Germinal center (tissue), 1 donor: ENCODE results near the gene SLC39A13.
A peak's percentile ranks its signal among the peaks of the same experiment; 100 is the strongest.

ENCODE experiments used
- DNase-seq: peaks from one replicate; pipeline ENCODE4 v3.0.0; 2012; ENCODE audit warnings: mixed read lengths, low spot score

SLC39A13 gene

GRCh38 chr11:47453365-47453764 lies 45.0 kb downstream of the SLC39A13 start:
- no peak for DNase-seq

- peak; percentile 71 for DNase-seq
These were observed 45.9 kb downstream of the SLC39A13 start for GRCh38 chr11:47454258-47454671.

DNA sequence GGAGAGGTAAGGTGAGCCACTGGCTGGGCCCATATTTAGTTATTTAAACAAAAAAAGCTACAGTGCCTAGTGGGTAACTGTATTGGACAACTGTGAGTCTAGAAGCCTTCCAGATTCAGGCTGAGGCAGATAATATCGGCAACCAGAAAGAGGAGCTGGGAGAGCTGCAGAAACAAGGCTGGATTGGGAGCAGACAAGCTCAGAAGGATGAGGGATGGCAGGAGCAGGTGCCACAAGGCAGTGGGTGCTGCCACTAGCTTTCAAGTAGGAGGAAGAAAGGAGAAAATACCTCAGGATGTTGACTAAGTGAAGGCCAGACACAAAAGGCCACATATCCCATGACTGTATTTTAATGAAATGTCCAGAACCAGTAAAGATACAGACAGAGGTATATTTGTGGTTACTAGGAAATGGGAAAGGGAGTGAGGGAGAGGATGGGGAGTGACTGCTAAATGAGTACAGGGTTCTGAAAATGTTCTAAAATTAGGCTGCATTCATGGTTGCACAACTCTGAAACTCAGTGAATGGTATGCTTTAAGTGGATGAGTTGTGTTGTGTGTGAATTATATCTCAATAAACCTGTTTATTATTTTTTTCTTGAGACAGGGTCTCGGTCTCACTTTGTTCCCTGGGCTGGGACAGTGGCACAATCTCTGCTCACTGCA lies 52.3 kb downstream of the SLC39A13 start:
- no peak for DNase-seq

DNA sequence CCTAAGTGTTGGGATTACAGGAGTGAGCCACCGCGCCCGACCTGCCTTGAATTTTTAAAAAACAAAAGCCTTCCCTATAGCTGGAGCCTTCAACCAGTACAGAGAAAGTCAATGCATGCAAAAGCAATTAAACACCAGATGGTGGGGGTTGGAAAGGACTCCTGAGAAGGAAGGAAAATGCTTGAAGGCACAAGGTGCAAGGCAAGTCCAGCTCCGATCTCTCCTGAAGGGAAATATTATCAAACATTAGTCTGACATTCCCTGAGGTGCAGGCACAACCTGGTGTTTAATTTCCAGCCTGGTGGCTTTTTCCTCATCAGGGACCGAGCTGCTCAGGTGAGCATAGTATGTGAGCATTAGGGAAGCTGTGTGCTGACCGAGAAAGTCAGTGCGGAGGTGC lies 53.5 kb downstream of the SLC39A13 start:
- DNase-seq, result no peak

DNA sequence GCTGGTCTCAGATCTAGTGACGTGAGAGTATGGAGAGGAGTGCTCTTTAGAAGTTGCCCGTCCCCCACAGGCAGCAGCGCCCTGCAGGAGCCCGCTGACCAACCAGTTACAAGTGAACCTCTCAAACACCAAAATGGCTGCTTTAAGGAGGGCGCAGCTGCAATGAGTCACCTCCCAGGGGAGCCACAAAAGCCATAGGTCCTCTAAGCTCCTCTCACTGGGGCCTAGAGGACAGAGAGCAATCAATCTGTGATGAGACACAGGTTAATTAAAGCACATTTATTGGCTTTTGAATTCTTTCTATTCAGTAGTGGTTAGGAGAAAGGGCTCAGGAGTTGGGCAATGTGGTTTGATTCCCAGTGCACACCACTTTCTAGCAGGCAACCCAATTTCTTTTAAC lies 56.1 kb downstream of the SLC39A13 start:
- DNase-seq, result no peak
